CD1c-positive myeloid dendritic cell (primary cell): ENCODE results near the gene RIT1.

Experiments used
- DNase-seq: peaks from one replicate; pipeline ENCODE4 v3.0.0-alpha.2; 2016; ENCODE audit errors: extremely low spot score

Gene RIT1

GRCh38 chr1:155911156-155912055 is at the start of gene RIT1:
TSS of gene RIT1 (minus strand) at chr1:155911349. CDS start at chr1:155910761, 588 bp downstream.
- DNase-seq = peak; percentile 95

GRCh38 chr1:155960081-155960745 is 49.1 kb upstream of the RIT1 start:
- DNase-seq = no peak

GRCh38 chr1:155957411-155957915 is 46.3 kb upstream of the RIT1 start:
- no peak for DNase-seq

- no peak for DNase-seq
Observed at GRCh38 chr1:155954645-155955044, 43.5 kb upstream of the RIT1 start.

- no peak for DNase-seq
Observed at GRCh38 chr1:155952505-155952890, 41.3 kb upstream of the RIT1 start.

GRCh38 chr1:155951753-155952504 is 40.8 kb upstream of the RIT1 start:
- no peak for DNase-seq

GRCh38 chr1:155950829-155951228 is 39.7 kb upstream of the RIT1 start:
- no peak for DNase-seq

- DNase-seq = no peak
Observed at GRCh38 chr1:155947741-155948140, 36.6 kb upstream of the RIT1 start.

GRCh38 chr1:155947292-155947691 is 36.1 kb upstream of the RIT1 start:
- DNase-seq = no peak

GRCh38 chr1:155946633-155947219 is 35.6 kb upstream of the RIT1 start:
- DNase-seq = no peak

GRCh38 chr1:155944444-155944799 is 33.3 kb upstream of the RIT1 start:
- DNase-seq = peak; percentile 67

- no peak for DNase-seq
Observed at GRCh38 chr1:155942578-155943141, 31.5 kb upstream of the RIT1 start.

GRCh38 chr1:155941845-155942531 is 30.8 kb upstream of the RIT1 start:
- no peak for DNase-seq

GRCh38 chr1:155940993-155941844 is 30.1 kb upstream of the RIT1 start, which contains the start of gene RXFP4:
TSS of gene RXFP4 (plus strand) at chr1:155941638. CDS start at chr1:155941710, 72 bp downstream.
- DNase-seq = peak; percentile 35

GRCh38 chr1:155940482-155940992 is 29.4 kb upstream of the RIT1 start:
- peak; percentile 69 for DNase-seq

- peak; percentile 61 for DNase-seq
Observed at GRCh38 chr1:155938220-155938627, 27.1 kb upstream of the RIT1 start.

- no peak for DNase-seq
Observed at GRCh38 chr1:155934936-155935590, 23.9 kb upstream of the RIT1 start.

GRCh38 chr1:155934097-155934935 is 23.2 kb upstream of the RIT1 start, which contains the start of gene KHDC4:
TSS of gene KHDC4 (minus strand) at chr1:155934413. CDS start at chr1:155934373, 40 bp downstream.
- peak; percentile 99 for DNase-seq
